Hepatocyte (in vitro differentiated cells): Measurements from ENCODE around the gene KIAA0753. TPM values are rescaled to one million over a fixed set of nuclear protein-coding genes. Genes with fewer than 3 reads are reported as not detected.

Experiments
- DNase-seq: peaks from one replicate; pipeline ENCODE4 v3.0.0-alpha.2; 2016; ENCODE audit warnings: low spot score
- H2AFZ ChIP-seq: fragments of 200-600 bp; sonication (generic); 2 replicates; pipeline ENCODE4 v1.6.0; 2016; ENCODE audit warnings: antibody characterized with exemption, mild to moderate bottlenecking
- H3K27ac ChIP-seq: fragments of 200-600 bp; sonication (generic); 2 replicates; pipeline ENCODE4 v1.5.1; 2016; ENCODE audit warnings: mild to moderate bottlenecking
- H3K27me3 ChIP-seq: fragments of 200-600 bp; sonication (generic); 2 replicates; pipeline ENCODE4 v1.6.1; 2016
- H3K36me3 ChIP-seq: fragments of 200-600 bp; sonication (generic); replicated peaks from 2 replicates; pipeline ENCODE4 v1.5.1; 2016; ENCODE audit warnings: low read depth; ENCODE audit not compliant: insufficient read depth
- H3K4me1 ChIP-seq: fragments of 200-600 bp; sonication (generic); 2 replicates; pipeline ENCODE4 v1.5.1; 2016; ENCODE audit warnings: mild to moderate bottlenecking, moderate library complexity; ENCODE audit not compliant: insufficient read depth
- H3K4me2 ChIP-seq: fragments of 200-600 bp; sonication (generic); 2 replicates; pipeline ENCODE4 v1.6.0; 2016
- H3K4me3 ChIP-seq: fragments of 200-600 bp; sonication (generic); 2 replicates; pipeline ENCODE4 v1.5.1; 2016; ENCODE audit warnings: mild to moderate bottlenecking
- H3K79me2 ChIP-seq: fragments of 200-600 bp; sonication (generic); 2 replicates; pipeline ENCODE4 v1.6.0; 2017; ENCODE audit warnings: mild to moderate bottlenecking
- H3K9me2 ChIP-seq: fragments of 200-600 bp; sonication (generic); replicated peaks from 2 replicates; pipeline ENCODE4 v1.6.0; 2017; ENCODE audit warnings: mild to moderate bottlenecking; ENCODE audit not compliant: insufficient read depth
- H3K9me3 ChIP-seq: fragments of 200-600 bp; sonication (generic); 2 replicates; pipeline ENCODE4 v1.5.1; 2016; ENCODE audit warnings: low read depth, mild to moderate bottlenecking
- H4K20me1 ChIP-seq: fragments of 200-600 bp; sonication (generic); 2 replicates; pipeline ENCODE4 v1.6.0; 2016; ENCODE audit warnings: mild to moderate bottlenecking; ENCODE audit not compliant: insufficient read depth, poor library complexity, severe bottlenecking
- EZH2 ChIP-seq: fragments of 200-600 bp; sonication (generic); IDR thresholded peaks from 2 replicates; pipeline ENCODE4 v1.6.1; 2016; ENCODE audit warnings: antibody characterized with exemption, mild to moderate bottlenecking, borderline replicate concordance
- EZH2phosphoT487 ChIP-seq: fragments of 200-600 bp; sonication (generic); IDR thresholded peaks from one replicate; pipeline ENCODE4 v1.6.1; 2018; ENCODE audit warnings: antibody characterized with exemption, mild to moderate bottlenecking, low read depth, moderate library complexity; ENCODE audit not compliant: unreplicated experiment, severe bottlenecking
- WGBS: methylation state at CpG from one replicate; pipeline ENCODE4 v1.1.6; 2016; ENCODE audit warnings: low lambda C conversion rate; ENCODE audit errors: missing lambda C conversion rate; 5-methylcytosine and 5-hydroxymethylcytosine counted together
- polyA plus RNA-seq: library from polyadenylated mRNA; unstranded; fragments of >200 nt; fragmentation: Nextera tagmentation; extraction: Ambion mirVana; gene quantifications from 2 replicates; pipeline ENCODE4 v1.2.1, GENCODE V29; 2016
- total RNA-seq: library from RNA; depleted of rRNA; stranded (reverse); fragments of >200 nt; gene quantifications from 2 replicates; pipeline ENCODE4 v1.2.3, GENCODE V29; 2014
- TF ChIP-seq, protein P1 (sequence below): fragments of 200-600 bp; sonication (generic); IDR thresholded peaks from 2 replicates; pipeline ENCODE4 v1.5.1; 2016; ENCODE audit warnings: antibody characterized with exemption, mild to moderate bottlenecking; ENCODE audit not compliant: poor library complexity

KIAA0753 gene
- total and polyA plus RNA-seq, 2 experiments from 2014 or later = 6.0 to 12.0 TPM

DNA sequence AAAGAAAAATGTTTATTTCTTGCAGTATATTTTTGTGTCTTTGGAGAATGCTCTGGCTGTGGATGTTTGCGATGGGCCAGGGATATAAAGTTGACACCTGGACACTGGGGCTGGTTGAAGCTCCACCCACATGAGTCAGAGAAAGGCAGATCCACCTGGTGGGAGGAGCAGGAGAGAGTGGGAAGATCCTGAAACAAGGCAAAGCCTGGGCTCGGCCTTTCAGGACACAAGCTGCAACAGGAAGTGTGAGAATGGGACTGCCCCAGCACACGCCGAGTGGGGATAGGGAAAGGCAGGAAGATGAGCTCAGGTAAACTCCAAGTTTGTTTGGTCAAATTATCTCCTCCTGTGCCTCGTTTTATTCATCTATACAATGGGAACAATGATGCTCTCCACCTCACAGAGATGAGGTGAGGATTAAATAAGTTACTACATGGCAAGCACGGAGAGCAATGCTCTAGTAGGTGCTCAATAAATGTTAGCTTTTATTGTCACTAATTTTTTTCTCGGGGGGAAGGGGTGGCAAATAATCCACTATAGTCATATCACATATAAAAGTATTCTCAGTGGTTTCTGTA lies 62.7 kb downstream of the KIAA0753 start:
- H3K27me3 ChIP-seq = no peaks in the 10 kb centered on the region
- WGBS = 85% methylated on average over 7 of the region's 7 CpGs
- no peaks in the 10 kb centered on the region for H3K9me3 ChIP-seq
- no peaks in the 10 kb centered on the region for H3K79me2 ChIP-seq
- H3K4me1 ChIP-seq = no peaks in the 10 kb centered on the region
- H2AFZ ChIP-seq = no peak overlapping the region
- H3K36me3 ChIP-seq = no peaks in the 10 kb centered on the region
- H3K4me3 ChIP-seq = no peak overlapping the region
- H3K4me2 ChIP-seq = no peak overlapping the region
- TF ChIP-seq, protein P1, sequence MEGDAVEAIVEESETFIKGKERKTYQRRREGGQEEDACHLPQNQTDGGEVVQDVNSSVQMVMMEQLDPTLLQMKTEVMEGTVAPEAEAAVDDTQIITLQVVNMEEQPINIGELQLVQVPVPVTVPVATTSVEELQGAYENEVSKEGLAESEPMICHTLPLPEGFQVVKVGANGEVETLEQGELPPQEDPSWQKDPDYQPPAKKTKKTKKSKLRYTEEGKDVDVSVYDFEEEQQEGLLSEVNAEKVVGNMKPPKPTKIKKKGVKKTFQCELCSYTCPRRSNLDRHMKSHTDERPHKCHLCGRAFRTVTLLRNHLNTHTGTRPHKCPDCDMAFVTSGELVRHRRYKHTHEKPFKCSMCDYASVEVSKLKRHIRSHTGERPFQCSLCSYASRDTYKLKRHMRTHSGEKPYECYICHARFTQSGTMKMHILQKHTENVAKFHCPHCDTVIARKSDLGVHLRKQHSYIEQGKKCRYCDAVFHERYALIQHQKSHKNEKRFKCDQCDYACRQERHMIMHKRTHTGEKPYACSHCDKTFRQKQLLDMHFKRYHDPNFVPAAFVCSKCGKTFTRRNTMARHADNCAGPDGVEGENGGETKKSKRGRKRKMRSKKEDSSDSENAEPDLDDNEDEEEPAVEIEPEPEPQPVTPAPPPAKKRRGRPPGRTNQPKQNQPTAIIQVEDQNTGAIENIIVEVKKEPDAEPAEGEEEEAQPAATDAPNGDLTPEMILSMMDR = no peak
- no peak for TF ChIP-seq EZH2phosphoT487
- no peak for TF ChIP-seq EZH2
- no peak for DNase-seq
- H3K27ac ChIP-seq = no peak overlapping the region
- no peaks in the 10 kb centered on the region for H4K20me1 ChIP-seq
- no peaks in the 10 kb centered on the region for H3K9me2 ChIP-seq

DNA sequence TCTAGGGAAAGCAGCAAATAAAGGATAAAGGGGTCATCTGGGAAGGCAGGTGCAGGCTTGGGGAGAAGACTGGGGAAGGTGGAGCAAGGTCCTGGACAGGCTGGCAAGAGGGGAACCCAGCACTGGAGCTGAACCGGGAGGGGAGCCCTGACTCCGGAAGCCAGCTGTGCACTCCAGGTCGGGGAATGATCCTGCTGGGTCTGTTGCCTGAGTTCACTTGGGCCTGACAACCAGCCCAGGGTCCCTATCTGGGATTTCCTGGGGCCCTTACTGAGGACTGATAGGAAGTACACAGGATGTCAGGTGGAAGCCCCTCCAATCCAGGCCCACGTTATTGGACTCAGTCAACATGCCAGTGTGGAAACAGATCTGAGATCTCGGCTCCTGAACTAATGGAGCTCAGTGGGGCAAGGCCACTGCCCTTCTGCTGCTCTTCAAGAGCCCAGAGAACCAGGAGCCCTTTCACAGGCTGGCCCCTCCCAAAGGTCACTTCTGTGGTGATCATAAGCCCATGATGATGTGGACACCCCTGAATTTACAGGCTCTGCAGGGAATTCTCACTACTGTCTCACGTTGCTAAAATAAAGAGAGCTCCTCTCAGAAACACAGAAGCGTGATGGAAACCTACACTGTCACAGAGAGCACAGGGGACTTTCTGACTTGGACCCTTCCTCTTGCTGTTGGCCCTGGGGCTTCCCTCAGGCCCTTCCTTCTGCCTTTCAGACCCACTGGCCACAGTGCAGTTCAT lies 64.3 kb downstream of the KIAA0753 start:
- TF ChIP-seq EZH2phosphoT487 = no peak
- TF ChIP-seq, protein P1 = no peak
- no peak overlapping the region for H3K27ac ChIP-seq
- WGBS = 88% methylated on average over 7 of the region's 7 CpGs
- H2AFZ ChIP-seq = no peak overlapping the region
- no peaks in the 10 kb centered on the region for H3K4me1 ChIP-seq
- no peak for DNase-seq
- H3K9me2 ChIP-seq = no peaks in the 10 kb centered on the region
- no peaks in the 10 kb centered on the region for H3K36me3 ChIP-seq
- H4K20me1 ChIP-seq = no peaks in the 10 kb centered on the region
- H3K4me3 ChIP-seq = no peak overlapping the region
- no peak overlapping the region for H3K4me2 ChIP-seq
- no peaks in the 10 kb centered on the region for H3K9me3 ChIP-seq
- no peaks in the 10 kb centered on the region for H3K79me2 ChIP-seq
- no peaks in the 10 kb centered on the region for H3K27me3 ChIP-seq

DNA sequence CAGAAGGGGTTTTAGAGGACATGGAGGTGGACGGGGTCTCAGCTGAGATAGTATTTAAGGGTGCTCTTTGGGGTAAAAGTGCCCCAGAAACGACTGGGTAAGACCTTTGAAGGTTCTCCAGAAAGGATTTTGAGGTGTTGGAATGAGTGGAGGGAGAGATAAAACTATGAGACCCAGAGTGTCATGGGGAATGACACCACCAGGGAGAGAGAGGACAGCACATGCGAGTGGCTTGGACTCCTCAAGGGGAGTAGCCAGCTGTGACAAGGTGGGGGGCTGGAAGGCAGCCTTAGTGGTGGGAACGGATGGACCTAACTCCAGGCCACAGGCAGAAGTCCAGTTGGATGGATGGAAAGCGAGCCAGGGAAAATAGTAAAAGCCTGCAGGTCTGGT lies 64.9 kb downstream of the KIAA0753 start:
- Histone ChIP-seq H3K27me3 (no peaks in the 10 kb centered on the region), H3K4me1 (peaks cover 5% of the 10 kb centered on the region), H3K4me3 (no peak overlapping the region), H3K4me2 (no peak overlapping the region), H3K27ac (no peak overlapping the region), H3K36me3 (no peaks in the 10 kb centered on the region), H4K20me1 (no peaks in the 10 kb centered on the region), H2AFZ (no peak overlapping the region), H3K79me2 (no peaks in the 10 kb centered on the region), H3K9me2 (no peaks in the 10 kb centered on the region), H3K9me3 (no peaks in the 10 kb centered on the region)
- DNase-seq = no peak
- TF ChIP-seq, protein P1 = no peak
- TF ChIP-seq EZH2phosphoT487 (no peak), EZH2 (no peak)
- WGBS = 89% methylated on average over 5 of the region's 5 CpGs
